Thoracic aorta (tissue), 2 donors: ENCODE measurements around the gene CSNK1D. TPM values are rescaled to one million over a fixed set of nuclear protein-coding genes. Genes with fewer than 3 reads are reported as not detected.

Experiments
- ATAC-seq: fragments of 150-250 bp; one replicate; pipeline ENCODE4 v1.8.0; 2017; ENCODE audit warnings: low read depth; ENCODE audit not compliant: insufficient number of reproducible peaks, low FRiP score
- DNase-seq: peaks from one replicate; pipeline ENCODE4 v3.0.0-alpha.2; 2020; ENCODE audit warnings: low spot score
- H3K27ac ChIP-seq, 2 donors: fragments of 200-600 bp; sonication (generic); 1 replicate in 1 of 2; 2 replicates in 1 of 2; pipeline ENCODE4 v1.5.1; 2016; ENCODE audit warnings: mild to moderate bottlenecking in 2 of 2, moderate library complexity in 2 of 2
- H3K27me3 ChIP-seq: fragments of 200-600 bp; sonication (generic); replicated peaks from 2 replicates; pipeline ENCODE4 v1.6.0; 2016; ENCODE audit warnings: mild to moderate bottlenecking; ENCODE audit not compliant: insufficient read depth
- H3K36me3 ChIP-seq: fragments of 200-600 bp; sonication (generic); one replicate; pipeline ENCODE4 v1.5.1; 2016
- H3K4me1 ChIP-seq, 2 donors: fragments of 200-600 bp; sonication (generic); 1 replicate in 1 of 2; 2 replicates in 1 of 2; pipeline versions ENCODE4 v1.5.1 to v1.6.0; 2016; ENCODE audit warnings: low read depth in 2 of 2, mild to moderate bottlenecking in 1 of 2; ENCODE audit not compliant: control insufficient read depth in 1 of 2
- H3K4me3 ChIP-seq: fragments of 200-600 bp; sonication (generic); 2 replicates; pipeline ENCODE4 v1.5.1; 2016; ENCODE audit warnings: mild to moderate bottlenecking
- H3K9me3 ChIP-seq: fragments of 200-600 bp; sonication (generic); 2 replicates; pipeline ENCODE4 v1.5.1; 2016
- CTCF ChIP-seq: fragments of 200-600 bp; sonication (generic); IDR thresholded peaks from one replicate; pipeline ENCODE4 v1.5.1; 2019; ENCODE audit warnings: antibody characterized with exemption
- total RNA-seq, 2 donors: library from RNA; depleted of rRNA; stranded (reverse); fragments of >200 nt; gene quantifications; one replicate each; pipeline versions ENCODE4 v1.1.0 to v1.2.3, GENCODE V29; 2016

CSNK1D gene
- total RNA-seq, 2 donors from 2014 or later, result 69.5 to 71.9 TPM

DNA sequence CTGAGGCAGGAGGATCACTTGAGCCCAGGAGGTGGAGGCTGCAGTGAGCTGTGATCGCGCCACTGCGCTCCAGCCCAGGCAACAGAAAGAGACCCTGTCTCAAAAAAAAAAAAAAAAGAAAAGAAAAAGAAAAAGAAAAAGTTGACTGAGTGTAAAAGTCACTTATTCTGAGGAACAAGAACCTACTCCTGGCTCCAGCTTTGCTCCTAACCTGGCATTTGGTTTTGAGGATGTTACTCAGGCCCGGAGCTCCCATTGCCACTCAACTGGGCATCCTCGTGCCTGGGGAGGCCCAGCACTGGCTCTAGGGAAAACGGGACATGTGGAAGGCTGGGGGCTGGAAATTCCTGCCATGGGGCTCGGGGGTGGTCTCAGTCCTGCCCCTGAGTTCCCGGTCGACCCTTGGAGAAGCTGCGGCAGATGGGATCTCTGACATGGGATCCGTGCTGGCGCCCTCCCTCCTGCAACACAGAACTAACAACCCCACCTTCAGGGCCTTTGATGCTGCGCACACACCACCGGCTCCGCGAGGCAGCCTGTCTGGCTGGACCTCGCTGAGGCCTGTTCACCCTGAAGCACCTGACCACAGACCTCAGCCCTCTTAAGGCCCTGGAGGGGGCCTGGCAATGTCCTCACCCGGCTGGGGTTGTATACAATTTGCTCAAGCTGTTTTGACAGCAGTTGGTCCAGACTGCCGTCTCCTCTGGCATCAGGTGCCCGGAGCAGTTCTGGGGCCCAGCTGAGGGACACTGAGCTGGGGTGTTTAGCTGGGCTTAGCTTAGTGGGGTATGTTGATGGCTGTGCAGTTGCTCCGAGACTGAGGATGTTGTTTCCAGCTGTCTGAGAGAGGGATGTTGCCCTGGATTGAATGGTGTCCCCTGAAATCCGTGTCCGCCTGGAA, 31.6 kb upstream of the CSNK1D start:
- H3K9me3 ChIP-seq, result no peaks in the 10 kb centered on the region

DNA sequence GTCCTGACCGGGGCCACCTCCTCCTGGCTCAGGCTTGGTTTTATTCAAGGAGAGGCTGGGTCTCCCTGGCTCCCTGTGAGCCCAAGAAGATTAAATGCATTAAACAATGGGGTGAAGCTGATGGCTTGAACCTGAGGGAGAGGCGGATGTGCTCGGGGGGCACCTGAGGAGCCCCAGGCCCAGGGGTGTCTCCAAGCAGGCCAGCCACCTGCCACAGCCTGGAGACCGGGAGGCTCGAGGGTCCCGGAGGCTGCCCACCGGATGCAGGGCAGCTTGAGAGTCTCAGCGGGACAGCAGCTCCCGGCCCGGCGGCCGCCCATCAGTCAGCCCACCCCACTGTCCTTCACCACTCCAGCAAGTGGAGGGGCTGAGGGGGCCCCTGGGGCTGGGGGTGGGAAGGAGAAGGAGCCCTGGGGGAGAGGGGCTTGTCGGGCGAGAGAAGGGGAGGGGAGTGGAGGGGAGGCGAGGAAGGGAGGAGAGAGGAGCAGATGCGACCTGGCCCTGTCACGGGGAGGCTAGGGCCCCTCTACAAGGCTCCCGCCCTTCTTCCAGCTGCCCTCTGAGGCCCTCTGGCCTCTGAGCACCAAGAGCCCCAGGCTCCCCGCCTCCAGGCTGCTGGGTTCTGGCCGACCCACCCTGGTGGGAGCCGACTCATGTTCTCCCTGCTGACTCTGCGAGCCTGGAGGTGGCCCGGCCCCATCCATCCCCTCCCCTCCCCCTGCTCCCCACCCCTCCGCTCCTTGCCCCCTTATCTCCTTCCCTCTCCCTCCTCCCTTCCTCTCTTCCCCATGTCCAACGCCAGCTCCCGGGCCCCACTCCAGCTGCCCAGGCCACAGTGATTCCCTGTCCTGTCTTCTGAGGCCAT, 30.7 kb upstream of the CSNK1D start:
- no peaks in the 10 kb centered on the region for H3K9me3 ChIP-seq
- H3K27ac ChIP-seq, result no peak overlapping the region
- ATAC-seq (no peak), DNase-seq (no peak)
- no peak for TF ChIP-seq CTCF
- peaks cover 0 to 5% of the 10 kb centered on the region in 2 donors for H3K4me1 ChIP-seq
- no peaks in the 10 kb centered on the region for H3K36me3 ChIP-seq
- no peak overlapping the region for H3K4me3 ChIP-seq
- peaks cover 5% of the 10 kb centered on the region for H3K27me3 ChIP-seq

More for the DNA sequence above, 31.6 kb upstream of the CSNK1D start:
- no peak for ATAC-seq
- DNase-seq, result no peak
- H3K36me3 ChIP-seq, result no peaks in the 10 kb centered on the region
- H3K27me3 ChIP-seq, result peaks cover 14% of the 10 kb centered on the region
- H3K4me1 ChIP-seq, result peaks cover 0 to 5% of the 10 kb centered on the region in 2 donors
- no peak overlapping the region for H3K27ac ChIP-seq
- TF ChIP-seq CTCF, result no peak
- no peak overlapping the region for H3K4me3 ChIP-seq

DNA sequence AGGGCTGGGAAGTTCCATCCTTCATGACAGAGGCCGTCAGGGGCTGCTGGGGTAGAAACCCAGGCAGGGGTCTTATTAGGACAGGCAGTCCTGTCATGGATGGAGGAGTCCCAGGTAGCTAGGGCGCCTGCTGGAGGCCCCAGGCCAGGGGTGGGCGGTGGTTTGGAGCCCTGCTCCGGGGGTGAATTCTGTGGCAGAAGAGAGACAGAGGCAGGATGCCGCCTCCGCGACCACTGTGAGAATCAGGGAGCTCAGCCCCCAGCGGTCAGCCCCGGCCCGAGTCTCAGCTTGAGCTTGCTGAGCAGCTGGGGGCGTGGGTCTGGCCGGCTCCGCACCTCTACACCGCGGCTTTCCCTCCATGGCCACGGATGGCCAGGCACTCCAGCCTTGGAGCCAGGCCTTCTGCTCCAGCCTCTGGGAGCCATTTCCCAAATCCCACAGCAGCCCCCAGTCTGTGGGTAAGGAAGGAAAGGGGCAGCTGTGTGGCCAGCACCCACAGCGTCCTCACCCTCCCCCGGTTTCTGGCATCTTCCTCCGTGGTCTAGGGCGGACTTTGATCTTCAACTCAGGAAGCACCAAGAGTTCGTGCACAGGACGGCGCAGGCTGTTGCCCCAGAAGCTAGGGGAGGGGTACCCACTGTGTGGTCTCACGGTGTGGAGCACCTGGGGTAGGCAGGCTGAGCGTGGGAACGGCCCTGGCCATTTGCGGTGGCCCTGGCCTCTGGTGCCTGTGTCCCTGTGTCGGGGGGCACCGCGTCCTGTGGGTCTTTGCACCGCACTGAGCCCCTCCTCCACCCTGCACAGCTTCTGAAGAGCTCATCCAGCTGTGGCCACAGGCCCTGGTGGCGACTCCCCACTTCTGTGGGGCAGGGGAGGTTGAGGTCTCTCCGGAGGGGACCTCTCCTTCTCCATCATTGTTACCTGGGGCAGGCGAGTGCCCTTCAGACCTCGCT, 29.8 kb upstream of the CSNK1D start:
- H3K27ac ChIP-seq, result no peak overlapping the region
- TF ChIP-seq CTCF, result no peak
- ATAC-seq (no peak), DNase-seq (no peak)
- no peaks in the 10 kb centered on the region for H3K27me3 ChIP-seq
- no peak overlapping the region for H3K4me3 ChIP-seq
- no peaks in the 10 kb centered on the region for H3K9me3 ChIP-seq
- no peaks in the 10 kb centered on the region for H3K36me3 ChIP-seq
- H3K4me1 ChIP-seq, result peaks cover 5 to 13% of the 10 kb centered on the region in 2 donors

DNA sequence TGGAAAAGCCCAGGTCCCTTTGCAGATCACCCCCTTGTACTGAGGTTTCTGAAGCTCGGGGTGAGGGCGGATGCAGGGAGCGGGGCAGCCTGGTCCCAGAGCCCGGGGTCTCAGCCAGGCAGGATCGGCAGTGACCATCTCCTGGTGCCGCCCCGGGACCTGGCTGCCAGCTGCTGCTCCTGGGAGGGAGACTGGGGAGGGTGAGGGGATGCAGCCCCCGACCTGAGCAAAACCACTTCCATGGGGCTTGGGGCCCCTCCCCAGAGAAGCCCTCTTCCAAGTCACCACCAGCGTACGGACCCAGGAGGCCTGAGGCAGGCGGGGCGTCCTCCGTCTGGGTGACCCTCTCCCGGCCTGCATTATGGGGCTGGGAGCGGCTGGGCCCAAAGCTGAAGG, 29.1 kb upstream of the CSNK1D start:
- ATAC-seq, result no peak
- no peak for DNase-seq
- no peak overlapping the region for H3K27ac ChIP-seq

More for the DNA sequence above, 29.1 kb upstream of the CSNK1D start:
- H3K4me1 ChIP-seq, result peaks cover 5 to 20% of the 10 kb centered on the region in 2 donors
- no peaks in the 10 kb centered on the region for H3K36me3 ChIP-seq
- H3K9me3 ChIP-seq, result no peaks in the 10 kb centered on the region
- no peak for TF ChIP-seq CTCF
- no peaks in the 10 kb centered on the region for H3K27me3 ChIP-seq
- no peak overlapping the region for H3K4me3 ChIP-seq
